Measurements from ENCODE around the gene FBXL13. TPM values are rescaled to one million over a fixed set of nuclear protein-coding genes. Genes with fewer than 3 reads are reported as not detected.
A peak's percentile ranks its signal among the peaks of the same experiment; 100 is the strongest.

Gene FBXL13
- total RNA-seq, 2 donors from 2014 or later = 0.56 to 0.71 TPM

DNA sequence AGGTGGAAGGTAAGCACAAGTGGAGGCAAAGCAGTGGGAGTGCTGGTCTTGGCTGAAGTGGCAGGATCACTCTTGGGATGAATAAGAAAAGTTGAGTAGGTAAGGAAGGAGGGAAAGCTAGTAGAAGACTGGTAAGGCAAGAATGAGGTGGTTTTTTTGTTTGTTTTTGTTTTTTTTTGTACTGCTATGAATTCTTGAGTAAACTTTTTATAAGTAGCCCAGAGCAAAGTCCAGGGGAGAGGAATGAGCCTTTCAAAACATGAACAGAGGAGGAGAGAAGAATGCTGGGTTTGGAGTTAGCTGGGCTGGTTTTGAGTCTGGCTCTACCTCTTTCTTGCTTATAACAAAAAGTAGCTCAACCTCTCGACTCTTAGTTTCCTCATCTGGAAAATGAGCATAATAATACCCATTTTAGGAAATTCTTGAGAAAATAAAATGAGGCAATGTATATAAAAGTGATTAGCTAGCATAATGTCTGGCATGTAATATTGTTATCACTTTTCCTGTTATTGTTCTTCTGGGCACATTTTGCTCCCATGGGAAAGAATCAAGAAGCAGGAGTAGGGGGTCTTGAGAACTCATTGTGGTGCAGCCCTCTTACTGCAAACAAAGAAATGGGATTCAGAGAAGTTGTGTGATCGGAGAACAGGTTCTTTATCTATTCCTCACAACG, 185.9 kb downstream of the FBXL13 start:
- ATAC-seq = no peak
- no peak for DNase-seq (ENCODE audit: low spot score in 2 of 2)
- no peaks in the 10 kb centered on the region for H3K9me3 Mint-ChIP-seq
- H3K36me3 Mint-ChIP-seq = no peaks in the 10 kb centered on the region
- H3K27ac Mint-ChIP-seq = no peak overlapping the region

DNA sequence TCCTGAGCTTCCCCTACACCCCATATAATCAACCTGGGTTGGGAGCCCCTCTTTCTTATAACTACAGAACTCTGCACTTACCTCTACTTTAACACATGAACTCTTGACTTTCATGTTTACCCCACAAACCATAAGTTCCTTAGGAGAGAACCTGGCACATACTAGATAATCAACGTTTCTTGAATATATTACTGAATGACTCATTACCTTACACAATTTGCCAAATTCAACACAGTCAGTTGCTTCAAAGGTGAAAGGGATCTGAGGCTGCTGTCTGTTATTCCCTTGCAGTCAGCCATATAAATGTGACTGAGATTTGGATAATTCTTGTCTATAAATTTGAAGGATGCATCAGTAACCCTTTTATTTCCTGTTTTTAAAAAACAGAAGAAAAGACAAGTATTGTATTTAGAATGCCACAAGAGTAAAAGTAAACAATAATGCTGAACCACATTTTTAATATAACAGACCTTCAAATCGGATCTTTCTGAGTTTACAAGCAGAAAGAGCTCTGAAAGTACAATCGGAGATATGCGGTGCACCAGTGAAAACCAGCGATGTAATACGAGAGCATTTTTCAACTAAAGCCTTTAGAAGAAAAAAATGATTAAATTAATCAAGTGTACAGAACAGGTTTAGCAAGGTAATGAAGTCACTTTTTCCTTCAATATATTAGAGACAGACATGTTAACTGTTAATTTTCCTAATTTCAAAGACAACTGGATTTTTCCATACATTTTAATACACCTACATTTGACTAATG, 191.3 kb downstream of the FBXL13 start:
- no peaks in the 10 kb centered on the region for H3K36me3 Mint-ChIP-seq
- H3K27ac Mint-ChIP-seq = no peak overlapping the region
- no peak for ATAC-seq
- DNase-seq (ENCODE audit: low spot score in 2 of 2) = no peak
- no peaks in the 10 kb centered on the region for H3K9me3 Mint-ChIP-seq

DNA sequence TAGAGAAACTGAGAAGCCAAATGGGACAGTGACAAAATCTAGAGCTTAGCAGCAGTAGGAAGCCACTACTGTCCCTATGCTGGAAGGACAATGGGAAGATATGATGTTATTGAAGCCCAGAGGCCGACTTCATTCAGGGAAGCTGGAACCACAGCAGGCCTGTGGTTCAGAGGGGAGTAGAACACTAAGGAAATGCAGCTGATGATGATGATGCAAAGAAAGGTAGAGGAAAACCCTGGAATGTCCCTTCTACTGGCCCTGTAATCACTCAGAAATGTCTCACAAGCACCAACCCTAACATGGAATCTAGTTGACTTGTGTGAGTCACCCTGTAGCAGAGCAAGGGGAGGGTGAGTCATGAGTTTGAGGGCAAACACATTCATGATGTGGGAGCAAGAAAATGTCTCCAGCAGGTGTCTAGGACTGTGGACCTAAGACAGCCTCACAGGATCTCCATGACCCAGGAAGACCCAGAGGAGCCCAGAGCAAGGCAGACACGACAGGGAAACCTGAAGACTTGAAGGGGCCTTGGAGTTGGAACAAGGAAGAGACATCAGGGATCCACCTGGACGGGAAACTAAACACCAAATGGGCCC, 198.8 kb downstream of the FBXL13 start:
- H3K9me3 Mint-ChIP-seq = peaks cover 0 to 10% of the 10 kb centered on the region in 2 donors
- DNase-seq (ENCODE audit: low spot score in 2 of 2) (peak in 1 of 2 donors; percentile 42), ATAC-seq (peak; percentile 93 to 96)
- H3K27ac Mint-ChIP-seq = peak overlapping the region in 1 of 2 donors; percentile 5
- peaks cover 0 to 5% of the 10 kb centered on the region in 2 donors for H3K36me3 Mint-ChIP-seq

DNA sequence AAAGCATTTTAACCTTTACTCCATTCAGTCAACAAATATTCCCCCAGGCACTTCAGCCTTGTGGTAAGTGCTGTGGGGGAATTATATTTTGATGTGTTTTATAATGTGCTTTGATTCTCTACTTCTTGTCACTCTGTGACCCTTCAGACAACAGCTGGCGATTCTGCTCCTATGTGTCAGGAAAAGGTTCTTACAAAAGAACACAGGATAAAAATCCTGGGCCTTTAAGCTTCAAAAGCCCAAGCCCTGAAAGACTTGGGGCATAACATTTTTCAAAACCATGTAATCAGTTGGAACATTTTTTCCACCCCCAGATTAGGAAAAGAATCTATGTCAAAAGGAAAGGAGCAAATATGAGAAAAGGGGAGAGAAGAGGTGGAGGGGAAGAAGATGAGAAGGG, 199.6 kb downstream of the FBXL13 start:
- no peak overlapping the region for H3K27ac Mint-ChIP-seq
- peaks cover 0 to 5% of the 10 kb centered on the region in 2 donors for H3K36me3 Mint-ChIP-seq
- ATAC-seq = no peak
- DNase-seq (ENCODE audit: low spot score in 2 of 2) = no peak
- H3K9me3 Mint-ChIP-seq = peaks cover 0 to 10% of the 10 kb centered on the region in 2 donors

DNA sequence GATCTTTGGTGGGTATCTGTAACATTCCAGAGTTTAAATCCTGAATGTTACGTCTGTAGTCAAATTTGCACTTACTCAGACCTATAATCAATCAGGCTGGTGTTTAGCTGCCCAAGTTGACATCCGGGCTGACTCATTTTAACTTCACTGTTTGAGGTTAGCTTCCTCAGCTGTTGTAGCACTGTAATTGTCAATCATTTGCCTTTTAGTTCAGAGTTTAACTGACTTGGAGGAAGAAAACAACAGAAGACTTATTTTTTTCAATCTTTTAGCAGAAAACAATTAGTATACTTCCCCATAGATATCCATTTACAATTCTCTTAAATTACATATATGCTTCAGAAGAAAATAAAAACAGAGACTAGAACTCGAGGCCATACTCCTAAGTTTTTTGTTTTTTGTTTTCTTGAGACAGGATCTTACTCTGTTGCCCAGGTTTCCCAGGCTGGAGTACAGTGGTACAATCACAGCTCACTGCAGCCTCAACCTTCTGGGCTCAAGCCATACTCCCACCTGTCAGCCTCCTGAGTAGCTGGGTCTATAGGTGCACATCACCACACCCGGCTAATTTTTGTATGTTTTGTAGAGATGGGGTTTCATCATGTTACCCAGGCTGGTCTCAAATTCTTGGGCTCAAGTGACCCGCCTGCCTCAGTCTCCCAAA, 200.3 kb downstream of the FBXL13 start:
- H3K27ac Mint-ChIP-seq = no peak overlapping the region
- H3K9me3 Mint-ChIP-seq = peaks cover 0 to 10% of the 10 kb centered on the region in 2 donors
- no peak for DNase-seq (ENCODE audit: low spot score in 2 of 2)
- H3K36me3 Mint-ChIP-seq = peaks cover 0 to 5% of the 10 kb centered on the region in 2 donors
- peak; percentile 62 to 78 for ATAC-seq

DNA sequence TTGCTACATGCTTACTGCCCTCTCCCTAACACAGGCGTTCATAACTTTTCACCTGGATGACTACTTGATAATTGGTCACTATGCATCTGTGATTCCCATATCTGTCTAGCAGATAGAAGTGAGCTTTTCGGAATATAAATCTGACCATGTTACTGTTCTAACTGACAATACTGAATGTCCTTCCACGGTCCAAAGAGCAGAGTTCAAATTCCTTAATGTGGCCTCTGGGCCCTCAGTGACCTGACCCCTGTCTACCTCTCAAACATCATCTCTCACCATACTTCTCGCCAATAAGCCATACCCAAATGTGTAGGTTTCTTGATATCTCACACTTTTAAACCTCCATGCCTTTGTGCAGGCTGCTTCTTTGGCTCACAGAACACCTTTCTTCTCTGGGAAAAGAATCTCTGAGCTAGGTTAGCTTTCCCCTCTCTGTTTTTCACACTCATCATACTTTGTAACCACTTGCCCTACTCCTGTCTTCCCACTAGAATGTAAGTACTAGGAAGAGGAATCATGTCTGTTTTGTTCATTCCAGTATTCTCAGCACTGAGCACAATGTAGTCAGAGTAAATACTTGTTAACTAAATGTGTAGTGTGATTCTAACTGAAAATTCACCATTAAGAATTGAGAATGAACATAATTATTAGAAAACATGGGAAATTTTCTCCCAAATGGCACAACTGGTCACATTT, 201.0 kb downstream of the FBXL13 start:
- H3K9me3 Mint-ChIP-seq = peaks cover 0 to 10% of the 10 kb centered on the region in 2 donors
- peaks cover 0 to 5% of the 10 kb centered on the region in 2 donors for H3K36me3 Mint-ChIP-seq
- DNase-seq (ENCODE audit: low spot score in 2 of 2) = no peak
- H3K27ac Mint-ChIP-seq = no peak overlapping the region
- peak in 1 of 2 donors; percentile 18 for ATAC-seq

DNA sequence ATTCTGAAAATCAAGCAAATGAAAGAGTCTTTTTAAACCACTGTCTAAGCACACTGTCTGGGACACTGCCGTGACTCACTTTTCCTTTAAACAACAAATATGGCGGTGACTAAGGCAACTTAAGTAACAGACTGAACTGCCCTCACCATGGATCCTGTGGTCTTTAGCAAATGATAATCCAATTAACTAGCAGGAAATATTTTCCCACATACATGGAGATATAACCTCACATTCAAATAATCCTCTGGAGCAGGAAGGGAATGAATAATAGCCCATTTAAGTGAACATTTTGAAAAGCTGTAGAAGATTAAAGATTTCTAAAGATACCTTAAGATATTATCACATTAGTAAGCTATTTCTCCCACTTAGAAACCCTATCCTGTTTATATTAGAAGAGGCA, 202.1 kb downstream of the FBXL13 start:
- ATAC-seq = no peak
- H3K27ac Mint-ChIP-seq = peak overlapping the region in 1 of 2 donors; percentile 1
- peaks cover 0 to 5% of the 10 kb centered on the region in 2 donors for H3K36me3 Mint-ChIP-seq

DNA sequence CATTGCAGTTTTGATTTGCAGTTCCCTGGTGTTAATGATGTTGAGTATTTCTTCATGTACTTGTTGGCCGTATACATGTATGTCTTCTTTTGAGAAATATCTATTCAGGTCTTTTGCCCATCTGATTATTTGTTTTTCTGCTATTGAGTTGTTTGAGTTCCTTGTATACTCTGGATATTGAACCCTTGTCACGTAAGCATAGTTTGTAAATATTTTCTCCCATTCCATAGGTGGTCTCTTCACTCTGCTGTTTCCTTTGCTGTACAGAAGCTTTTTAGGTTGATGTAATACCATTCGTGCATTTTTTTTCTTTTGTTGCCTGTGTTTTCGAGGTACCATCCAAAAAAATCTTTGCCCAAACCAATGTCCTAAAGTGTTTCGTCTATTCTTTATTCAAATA, 205.4 kb downstream of the FBXL13 start:
- ATAC-seq (no peak), DNase-seq (ENCODE audit: low spot score in 2 of 2) (no peak)
- Mint-ChIP-seq H3K9me3 (peaks cover 0 to 6% of the 10 kb centered on the region in 2 donors), H3K36me3 (no peaks in the 10 kb centered on the region), H3K27ac (no peak overlapping the region)

More for the DNA sequence above, 202.1 kb downstream of the FBXL13 start:
- DNase-seq (ENCODE audit: low spot score in 2 of 2) = no peak
- H3K9me3 Mint-ChIP-seq = peaks cover 0 to 10% of the 10 kb centered on the region in 2 donors

DNA sequence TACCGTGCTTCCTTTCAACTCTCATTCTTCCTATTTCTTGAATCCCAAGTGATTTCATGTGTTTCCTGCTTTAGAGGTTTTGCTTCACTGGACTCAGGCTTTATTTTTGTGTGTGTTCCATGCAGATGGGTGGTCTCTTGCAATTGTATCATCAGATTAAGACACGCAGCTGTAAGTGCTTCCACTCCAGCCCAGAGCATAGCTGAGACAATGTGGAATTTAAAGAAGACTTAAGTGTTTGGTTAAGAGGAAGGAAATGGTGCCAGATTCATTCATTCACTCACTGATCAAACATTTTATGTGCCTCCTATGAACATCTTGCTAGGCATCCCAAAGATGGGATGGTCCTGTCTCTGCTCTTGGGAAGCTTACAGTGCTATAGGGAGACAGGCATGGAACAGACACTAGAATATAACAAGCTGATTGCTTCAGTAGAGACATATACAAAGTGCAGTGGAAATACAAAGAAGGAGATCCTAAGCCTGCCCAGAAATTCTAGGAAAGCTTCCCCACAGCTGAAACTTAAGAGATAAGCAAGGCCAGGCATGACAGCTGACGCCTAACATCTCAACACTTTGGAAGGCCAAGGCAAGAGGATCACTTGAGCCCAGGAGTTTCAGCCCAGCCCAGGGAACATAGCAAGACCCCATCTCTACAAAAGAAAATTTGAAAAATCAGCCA, 207.9 kb downstream of the FBXL13 start:
- Mint-ChIP-seq H3K27ac (no peak overlapping the region), H3K9me3 (peaks cover 0 to 1% of the 10 kb centered on the region in 2 donors), H3K36me3 (no peaks in the 10 kb centered on the region)
- no peak for DNase-seq (ENCODE audit: low spot score in 2 of 2)
- no peak for ATAC-seq

DNA sequence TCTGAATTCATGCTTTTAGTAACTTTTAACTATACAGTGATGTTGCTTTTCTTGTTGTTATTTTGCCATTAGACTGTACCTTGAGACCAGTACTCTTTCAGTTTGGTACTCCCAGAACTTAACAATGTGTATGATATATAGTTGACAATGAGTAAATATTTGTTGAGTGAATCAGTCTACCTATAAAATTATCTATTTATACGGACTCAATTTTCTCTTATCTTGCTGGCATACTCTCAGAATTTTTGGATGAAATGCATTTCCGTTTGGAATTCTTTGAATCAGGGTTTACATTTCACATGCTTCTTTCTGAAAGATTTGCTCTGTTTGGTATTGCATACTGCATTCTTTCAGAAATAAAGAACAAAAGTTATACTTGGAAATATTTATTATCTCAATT, 209.6 kb downstream of the FBXL13 start:
- Mint-ChIP-seq H3K36me3 (no peaks in the 10 kb centered on the region), H3K9me3 (no peaks in the 10 kb centered on the region), H3K27ac (no peak overlapping the region)
- DNase-seq (ENCODE audit: low spot score in 2 of 2) (no peak), ATAC-seq (no peak)

DNA sequence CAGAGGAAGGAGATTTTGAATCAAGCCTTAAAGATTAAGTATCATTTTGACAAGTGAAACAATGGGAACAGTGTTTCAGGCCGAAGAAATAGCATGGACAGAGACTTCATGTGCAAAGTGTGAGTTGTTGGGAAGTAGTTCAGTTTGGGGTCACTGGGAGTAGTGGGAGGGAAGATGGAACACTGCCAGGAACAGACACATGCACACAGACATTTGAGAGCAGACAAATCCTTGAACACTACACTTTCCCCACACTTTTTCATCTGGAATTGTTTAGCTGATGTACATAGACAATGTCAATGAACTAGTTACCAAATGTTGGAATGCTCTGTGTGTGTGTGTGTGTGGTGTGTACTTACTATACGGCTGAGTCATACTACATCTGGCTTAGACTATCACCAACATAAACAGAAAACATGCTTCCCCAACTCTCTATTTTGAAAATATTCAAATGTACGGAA, 214.2 kb downstream of the FBXL13 start:
- Mint-ChIP-seq H3K36me3 (no peaks in the 10 kb centered on the region), H3K9me3 (no peaks in the 10 kb centered on the region), H3K27ac (no peak overlapping the region)
- ATAC-seq (no peak), DNase-seq (ENCODE audit: low spot score in 2 of 2) (no peak)

DNA sequence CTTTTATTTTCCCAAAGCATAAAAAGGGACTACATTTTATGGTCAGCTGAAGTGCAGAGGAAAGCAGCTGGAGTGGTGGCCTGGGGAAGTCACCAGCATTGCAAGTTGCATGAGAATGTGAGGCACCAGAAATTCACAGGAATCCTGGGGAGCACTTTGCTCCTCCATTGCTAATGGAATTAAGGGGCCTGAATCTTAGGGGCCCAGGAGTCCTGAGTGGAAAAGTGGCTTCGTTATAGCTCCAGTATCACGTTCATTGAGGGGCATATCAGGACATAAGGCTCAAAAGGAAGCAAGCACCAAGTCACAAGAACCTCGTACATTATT, 214.8 kb downstream of the FBXL13 start:
- ATAC-seq = no peak
- Mint-ChIP-seq H3K36me3 (no peaks in the 10 kb centered on the region), H3K9me3 (no peaks in the 10 kb centered on the region), H3K27ac (no peak overlapping the region)
- DNase-seq (ENCODE audit: low spot score in 2 of 2) = no peak

DNA sequence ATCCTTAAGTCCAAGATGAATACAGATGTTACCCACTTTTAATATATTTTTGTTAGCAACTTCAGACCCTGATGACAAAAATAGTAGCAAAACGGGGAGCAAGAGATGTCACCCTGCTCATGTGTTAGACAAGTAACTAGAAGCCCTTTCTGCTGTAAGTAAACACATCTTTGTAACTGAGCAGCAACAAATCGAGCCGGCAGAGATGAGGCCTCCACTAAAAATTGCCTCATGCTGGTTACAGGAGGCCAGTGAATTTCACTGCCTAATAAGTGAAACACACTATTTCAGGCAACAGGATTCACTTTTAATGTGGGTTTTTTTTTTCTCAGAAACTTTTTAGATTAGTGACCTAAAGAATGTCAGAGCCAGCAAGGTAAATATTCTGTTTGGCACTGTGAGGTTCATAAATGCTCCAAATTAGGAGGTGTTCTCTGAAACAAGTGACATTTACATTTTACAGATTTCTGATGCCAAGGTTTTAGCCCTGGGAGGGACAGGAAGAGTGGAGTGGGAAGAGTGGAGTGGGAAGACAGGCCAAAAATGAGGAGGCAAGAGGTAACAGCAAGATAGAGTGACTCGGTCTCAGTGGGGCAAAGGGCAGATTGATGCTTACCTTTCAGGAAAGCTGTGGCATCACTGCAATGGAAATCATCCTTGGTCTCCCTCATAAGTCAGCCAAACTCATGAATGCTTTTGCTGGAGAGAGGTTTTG, 215.4 kb downstream of the FBXL13 start:
- no peak overlapping the region for H3K27ac Mint-ChIP-seq
- no peak for ATAC-seq
- no peak for DNase-seq (ENCODE audit: low spot score in 2 of 2)
- no peaks in the 10 kb centered on the region for H3K36me3 Mint-ChIP-seq
- no peaks in the 10 kb centered on the region for H3K9me3 Mint-ChIP-seq

DNA sequence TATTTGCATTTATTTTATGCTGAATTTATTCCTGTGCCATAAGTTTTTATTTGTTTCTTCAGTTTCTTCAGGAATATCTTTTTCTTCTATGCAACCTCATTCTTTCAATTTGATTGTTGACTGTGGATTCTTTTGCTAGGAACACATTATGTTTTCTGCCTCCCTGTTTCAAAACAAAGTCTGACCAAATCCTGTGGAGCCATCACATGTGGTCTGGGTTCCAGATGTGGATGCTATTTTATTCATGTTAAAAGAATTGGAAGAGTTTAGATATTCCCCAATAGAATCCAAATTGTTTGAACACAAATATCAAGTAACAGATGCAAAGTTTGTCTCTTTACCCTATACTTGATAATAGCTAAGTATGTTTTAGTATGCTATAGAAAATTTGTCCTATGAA, 218.6 kb downstream of the FBXL13 start:
- no peak for DNase-seq (ENCODE audit: low spot score in 2 of 2)
- Mint-ChIP-seq H3K27ac (no peak overlapping the region), H3K36me3 (peaks cover 0 to 15% of the 10 kb centered on the region in 2 donors), H3K9me3 (peaks cover 8 to 11% of the 10 kb centered on the region in 2 donors)
- ATAC-seq = no peak

DNA sequence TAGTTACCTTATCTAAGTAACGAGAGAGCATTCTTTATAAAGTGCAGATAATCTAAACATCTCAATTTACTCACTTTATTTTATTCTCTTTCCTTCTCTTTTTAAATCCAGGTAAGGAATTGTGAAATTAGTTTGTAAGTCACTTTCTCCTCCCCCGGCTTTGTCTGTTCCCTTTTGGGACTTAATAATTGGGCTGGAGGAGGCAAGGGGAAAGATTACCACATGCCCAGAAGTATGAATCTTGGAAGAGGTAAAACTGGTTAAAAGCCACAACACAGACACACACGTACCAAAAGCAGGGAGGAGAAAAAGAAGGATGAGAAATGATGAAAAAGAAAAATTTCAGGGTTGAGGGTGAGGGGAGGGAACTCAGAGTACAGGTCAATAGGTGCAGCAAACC, 225.1 kb downstream of the FBXL13 start:
- no peak for DNase-seq (ENCODE audit: low spot score in 2 of 2)
- peaks cover 8 to 11% of the 10 kb centered on the region in 2 donors for H3K9me3 Mint-ChIP-seq

More for the DNA sequence above, 225.1 kb downstream of the FBXL13 start:
- peaks cover 0 to 15% of the 10 kb centered on the region in 2 donors for H3K36me3 Mint-ChIP-seq
- no peak for ATAC-seq
- no peak overlapping the region for H3K27ac Mint-ChIP-seq

All from activated naive CD4-positive, alpha-beta T cell treated with anti-CD3 and anti-CD28 coated beads, Interleukin-2, amount 50 U/mL, for 72 hours (primary cell).